CD4-positive, alpha-beta T cell treated with Interleukin-1 beta for 1 hour (primary cell): Measurements from ENCODE around the gene PLXNB1.
"Not testable (repeated sequence)": the region's sequence is repeated elsewhere in the genome, so short reads cannot be mapped to it uniquely, and the experiment has no call there.

ENCODE experiments used
- DNase-seq, 2 donors: peaks; one replicate each; pipeline ENCODE4 v3.0.0-alpha.2; 2020 to 2022

Gene PLXNB1

DNA sequence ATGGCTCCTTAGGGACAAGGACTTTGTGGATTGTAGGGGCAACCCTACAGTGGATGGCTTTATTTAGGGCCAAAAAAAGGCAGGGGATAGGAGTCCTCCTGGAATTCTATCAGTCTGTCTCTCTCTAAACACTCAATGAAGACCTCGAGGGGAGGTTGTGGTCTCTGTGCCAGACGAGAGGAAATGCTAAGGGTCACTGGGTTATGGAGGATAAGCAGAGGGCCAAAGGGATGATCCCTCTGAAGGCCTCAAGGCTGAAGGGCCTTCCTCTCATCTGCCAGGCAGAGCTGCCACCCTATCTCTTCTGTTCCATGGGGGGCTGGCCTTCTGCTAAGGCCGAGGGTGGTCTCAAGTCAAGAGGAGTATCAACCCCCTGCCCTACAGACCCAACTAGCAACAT lies 27.0 kb downstream of the PLXNB1 start:
- DNase-seq, result no peak

DNA sequence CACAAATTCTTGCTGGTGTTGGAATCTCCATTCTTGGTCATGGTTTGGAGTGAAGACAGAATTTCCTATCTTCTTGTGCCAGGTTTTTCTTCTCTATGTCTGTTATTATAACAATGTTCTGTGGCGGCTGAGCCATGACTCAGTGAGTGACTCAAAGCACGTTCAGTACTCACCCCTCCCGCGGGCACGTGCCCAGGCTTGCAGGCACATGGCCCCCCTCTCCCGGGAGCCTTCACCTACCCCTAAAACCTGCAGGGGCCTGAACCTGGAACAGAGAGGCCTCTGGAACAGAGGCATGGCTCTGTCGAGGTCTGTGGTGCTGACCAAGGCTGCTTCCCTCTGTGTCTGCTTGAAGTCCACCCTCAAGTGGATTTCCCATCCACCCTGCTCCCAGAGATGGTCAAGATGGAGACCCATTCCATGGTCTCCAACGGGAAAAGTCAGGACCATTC lies 27.6 kb downstream of the PLXNB1 start:
- no peak for DNase-seq

DNA sequence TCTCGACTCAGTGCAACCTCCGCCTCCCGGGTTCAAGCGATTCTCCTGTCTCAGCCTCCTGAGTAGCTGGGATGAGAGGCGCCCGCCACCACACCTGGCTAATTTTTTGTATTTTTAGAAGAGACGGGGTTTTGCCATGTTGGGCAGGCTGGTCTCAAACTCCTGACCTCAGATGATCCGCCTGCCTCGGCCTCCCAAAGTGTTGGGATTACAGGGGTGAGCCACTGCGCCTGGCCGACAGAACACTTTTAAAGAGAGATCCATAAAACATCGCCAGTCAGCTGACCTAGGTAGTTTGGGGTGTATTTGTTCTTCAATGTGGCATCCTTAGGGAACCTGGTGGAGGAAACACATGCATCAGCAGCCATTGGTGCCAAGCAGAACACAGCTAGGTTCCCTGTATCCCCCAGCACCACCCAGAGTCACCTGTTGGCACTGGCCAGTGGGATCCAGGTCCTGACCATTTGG lies 28.4 kb downstream of the PLXNB1 start:
- DNase-seq, result not testable (repeated sequence)

DNA sequence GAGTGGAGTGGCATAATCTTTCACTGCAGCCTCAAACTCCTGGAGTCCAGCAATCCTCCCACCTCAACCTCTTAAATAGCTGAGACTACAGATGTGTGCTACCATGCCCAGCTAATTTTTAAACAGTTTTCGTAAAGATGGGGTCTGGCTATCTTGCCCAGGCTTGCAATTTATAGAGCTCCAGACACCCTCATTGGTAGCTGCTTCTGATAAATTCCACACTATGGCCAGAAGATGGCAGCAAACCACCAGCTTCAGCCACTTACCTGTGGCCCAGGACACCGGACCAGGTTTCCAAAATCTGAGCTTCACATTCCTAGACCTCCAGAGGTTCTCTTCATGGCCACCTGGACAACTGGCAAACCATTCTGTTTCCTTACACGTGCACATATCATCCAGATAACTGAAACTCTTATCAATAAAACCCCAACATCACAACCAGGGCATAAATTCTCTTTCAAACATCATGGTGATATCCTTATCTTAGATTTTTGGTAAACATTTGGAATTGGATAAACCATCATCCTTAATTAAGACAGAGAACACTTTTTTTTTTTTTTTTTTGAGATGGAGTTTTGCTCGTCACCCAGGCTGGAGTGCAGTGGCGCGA lies 29.0 kb downstream of the PLXNB1 start:
- peak; percentile 76 to 83 for DNase-seq

DNA sequence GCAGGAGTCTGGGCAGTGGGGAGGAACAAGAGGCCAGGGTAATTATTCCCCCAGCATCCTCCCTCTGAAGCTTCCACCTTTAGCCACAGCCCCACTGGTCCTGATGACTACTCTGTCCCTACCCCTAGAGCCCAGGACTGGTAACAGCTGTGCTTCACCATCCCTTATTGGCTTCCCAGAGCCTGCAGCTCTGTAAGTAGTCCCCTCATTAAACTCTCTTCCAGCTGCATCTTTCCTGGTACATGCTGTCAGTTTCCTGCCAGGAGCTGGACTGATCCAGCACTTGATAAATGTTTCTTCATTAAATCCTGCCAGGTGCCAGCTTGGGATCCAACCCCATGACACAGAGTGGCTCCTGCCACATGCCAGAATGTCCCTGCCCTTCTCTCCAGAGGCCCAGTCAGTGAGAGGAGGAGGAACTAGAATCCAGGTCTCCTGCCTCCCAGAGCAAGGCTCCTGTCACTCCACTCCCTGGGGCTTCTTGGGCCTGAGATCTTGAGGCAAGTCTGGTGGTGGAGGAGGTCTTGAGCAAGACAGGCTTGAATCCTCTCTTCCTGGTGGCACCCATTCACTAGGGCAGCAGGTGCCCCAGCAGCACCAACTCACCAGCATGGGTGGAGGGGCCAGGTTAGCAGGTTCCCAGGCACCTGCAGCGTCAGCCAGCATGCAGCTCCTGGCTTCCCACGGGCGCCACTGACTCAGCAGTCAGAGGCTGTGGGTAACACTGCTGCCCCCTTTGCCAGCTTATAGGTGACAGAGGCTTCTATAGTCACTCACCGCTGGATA lies 30.3 kb downstream of the PLXNB1 start:
- DNase-seq, result no peak

DNA sequence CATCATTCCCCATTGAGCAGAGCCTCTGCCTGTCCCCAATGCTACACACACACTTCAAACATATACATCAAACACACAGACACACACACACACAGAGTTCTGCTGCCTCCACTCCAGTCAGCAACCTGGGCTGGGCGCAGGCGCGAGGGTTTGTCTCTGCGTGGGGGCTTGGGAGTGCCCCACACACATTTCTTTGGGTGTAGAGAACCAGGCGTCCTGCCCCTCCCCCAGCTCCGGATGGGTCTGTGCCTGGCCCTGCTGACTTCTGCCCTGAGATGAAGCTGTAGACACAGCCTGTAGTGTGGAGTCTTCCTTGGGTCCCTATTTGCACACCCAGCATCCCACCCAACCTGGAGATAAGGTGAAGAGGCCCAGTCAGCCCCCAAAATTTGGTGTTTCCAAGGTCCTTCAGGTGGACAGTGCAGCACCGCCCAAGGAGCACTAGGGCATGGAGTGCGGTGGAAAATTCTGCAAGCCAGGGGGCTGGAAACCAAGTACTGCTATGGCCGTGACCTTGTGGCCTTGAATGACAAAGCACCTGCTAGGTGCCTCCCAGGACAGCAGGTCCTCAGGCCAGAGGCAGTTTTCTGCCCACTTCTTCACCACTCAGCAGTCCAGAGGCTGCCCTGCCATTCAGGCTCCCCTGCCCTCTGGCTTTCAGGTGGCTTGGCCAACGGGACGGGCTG lies 31.0 kb downstream of the PLXNB1 start:
- DNase-seq, result no peak

DNA sequence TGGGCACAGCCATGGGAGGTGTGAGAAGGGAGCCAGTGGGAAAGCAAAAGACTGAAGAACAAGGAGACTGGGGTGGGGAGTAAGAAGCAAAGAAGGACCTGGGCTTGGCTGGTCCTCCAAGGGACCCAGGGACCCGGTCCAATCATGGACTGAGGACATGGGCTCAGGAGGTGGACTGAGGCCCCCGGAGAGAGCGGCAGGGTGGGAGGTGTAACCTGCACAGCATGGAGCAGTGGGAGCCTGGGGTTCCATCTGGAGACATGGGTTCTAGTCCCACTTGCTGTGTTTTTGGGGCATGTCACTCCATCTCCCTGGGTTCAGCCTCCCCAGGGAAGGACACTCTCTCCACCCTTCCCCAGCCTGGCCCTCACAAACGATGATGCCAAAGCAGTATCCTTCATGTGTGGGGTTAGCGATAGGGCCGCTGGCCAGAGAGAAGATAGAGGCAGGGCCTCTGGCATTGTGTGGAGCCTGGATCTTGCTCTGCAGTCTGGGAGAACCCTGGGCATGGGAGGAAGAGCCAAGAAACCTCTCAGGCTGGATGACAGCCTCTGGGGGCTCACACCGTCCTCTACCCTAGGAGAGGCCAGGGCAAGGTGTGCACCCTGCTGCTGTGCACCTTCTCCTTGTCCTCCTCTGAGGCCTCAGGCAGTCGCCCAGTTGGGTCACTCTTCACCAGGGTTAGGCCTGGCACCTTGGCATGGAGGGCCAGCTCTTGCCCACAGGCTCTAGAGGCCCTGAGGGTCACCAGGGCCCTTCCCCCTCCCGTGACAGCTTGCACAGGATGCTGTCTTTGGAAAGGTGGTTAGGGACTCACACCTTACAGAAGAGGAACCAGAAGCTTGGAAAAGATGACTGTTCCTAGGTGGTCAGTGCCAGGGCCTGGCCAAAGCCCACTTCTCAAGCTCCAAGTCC lies 31.9 kb downstream of the PLXNB1 start:
- no peak for DNase-seq

DNA sequence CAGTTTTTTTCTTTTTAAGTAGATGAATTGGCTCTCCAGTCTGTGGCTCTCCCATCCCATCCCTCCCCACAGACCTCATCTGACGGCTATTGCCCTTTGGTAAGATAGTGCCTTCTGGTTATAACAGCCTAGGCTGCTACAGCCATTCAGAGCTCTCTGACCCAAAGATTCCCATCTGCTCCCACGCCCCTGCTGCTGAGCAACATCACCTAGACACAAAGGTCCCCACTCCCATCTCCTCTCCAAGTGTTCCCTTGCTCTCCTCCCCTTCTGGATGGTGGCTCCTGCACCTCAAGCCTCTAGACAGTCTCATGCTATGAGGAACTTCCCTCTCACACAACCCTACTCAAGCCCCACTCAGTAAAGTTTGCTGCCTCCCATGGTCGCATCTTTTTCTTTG lies 34.2 kb downstream of the PLXNB1 start:
- no peak for DNase-seq

DNA sequence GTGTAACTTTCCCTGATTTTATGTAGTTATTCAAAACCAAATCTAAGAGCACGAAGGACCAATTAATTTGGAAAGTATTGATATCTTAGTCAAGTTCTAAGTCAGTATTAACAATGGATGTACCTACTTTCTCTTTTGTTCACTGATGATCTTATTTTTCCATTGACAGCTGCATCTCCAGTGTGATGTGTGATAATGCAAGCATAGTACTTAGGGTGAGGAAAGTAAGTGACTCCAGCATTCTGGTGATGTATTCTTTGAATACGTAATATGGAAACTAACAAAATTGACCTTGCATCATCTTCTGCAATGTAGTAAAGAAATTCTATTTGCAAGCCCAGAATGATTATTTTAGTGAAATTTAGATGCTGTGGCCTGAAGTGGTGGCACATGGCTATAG lies 35.5 kb downstream of the PLXNB1 start:
- DNase-seq, result no peak

DNA sequence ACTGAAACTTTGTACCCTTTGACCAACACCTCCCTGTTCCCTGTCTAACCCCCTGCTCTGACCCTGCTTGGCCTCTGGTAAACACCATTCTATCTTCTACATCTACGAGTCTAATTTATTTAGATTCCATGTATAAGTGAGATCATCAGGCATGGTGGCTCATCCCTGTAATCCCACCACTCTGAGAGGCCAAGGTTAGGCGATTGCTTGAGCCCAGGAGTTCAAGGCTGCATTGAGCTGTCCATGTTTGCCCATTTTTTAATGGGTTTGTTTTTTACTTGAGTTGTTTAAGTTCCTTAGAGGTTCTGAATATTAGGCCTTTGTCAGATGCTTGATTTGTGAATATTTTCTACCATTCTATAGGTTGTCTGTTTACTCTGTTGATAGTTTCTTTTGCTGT lies 40.9 kb downstream of the PLXNB1 start:
- no peak for DNase-seq

DNA sequence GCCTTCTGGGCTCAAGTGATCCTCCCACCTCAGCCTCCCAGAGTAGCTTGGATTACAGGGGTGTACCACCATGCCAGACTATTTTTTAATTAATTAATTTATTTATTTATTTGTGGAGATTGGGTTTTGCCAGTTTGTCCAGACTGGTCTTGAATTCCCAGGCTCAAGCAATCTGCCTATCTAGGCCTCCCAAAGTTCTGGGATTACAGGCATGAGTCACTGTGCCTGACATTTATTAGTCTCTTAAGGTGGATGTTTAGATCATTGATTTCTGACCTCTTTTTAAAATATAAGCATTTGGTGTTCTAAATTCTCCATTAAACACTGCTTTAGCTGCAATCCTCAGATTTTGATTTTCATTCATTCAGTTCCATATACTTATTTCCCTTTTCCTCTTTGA lies 42.3 kb downstream of the PLXNB1 start:
- no peak for DNase-seq

DNA sequence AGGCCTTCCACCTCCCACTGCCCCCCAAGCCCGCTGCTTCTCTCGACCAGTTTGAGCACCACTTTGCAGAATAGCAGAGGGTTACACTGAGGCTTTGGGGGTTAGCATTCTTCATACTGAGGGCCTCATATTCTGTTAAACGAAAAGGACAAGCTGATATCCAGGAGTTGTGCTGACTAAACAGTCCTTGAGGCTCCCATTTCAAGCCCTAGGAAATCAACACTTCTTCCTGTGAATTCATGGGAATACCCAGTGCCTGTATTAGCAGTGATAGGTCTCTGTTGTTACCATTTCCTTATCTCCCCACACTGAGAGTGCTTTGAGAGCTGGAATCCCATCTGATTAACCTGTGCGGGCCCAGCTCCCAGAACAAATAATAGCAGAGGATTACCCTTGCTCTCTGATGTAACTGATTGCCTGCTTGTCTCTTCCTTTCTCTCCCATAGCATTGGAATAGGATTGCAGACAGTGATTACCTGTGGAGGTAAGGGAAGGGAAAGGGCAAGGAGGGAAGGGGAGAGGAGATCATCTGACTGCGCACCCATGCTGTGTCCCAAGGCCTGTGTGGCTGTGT lies 56.9 kb downstream of the PLXNB1 start:
- no peak for DNase-seq

DNA sequence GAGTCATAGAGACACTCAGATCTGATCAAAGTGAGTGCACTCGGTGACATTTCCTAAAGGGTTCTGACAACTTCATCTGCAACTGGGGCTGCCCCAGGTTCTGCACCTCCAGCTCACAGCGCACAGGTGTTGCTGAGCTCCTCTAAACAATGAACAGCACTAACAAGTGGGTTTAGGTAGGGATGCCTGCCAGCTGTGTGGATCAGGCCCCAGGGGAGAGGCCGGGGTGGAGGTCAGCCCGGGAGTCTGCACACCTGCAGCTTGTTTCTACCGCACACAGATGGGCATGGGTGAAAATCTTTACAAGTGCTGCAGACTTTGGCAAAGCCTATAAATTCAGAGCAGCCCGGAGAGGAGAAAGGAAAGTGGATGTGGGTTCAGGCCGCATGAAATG lies 57.5 kb downstream of the PLXNB1 start:
- no peak for DNase-seq

DNA sequence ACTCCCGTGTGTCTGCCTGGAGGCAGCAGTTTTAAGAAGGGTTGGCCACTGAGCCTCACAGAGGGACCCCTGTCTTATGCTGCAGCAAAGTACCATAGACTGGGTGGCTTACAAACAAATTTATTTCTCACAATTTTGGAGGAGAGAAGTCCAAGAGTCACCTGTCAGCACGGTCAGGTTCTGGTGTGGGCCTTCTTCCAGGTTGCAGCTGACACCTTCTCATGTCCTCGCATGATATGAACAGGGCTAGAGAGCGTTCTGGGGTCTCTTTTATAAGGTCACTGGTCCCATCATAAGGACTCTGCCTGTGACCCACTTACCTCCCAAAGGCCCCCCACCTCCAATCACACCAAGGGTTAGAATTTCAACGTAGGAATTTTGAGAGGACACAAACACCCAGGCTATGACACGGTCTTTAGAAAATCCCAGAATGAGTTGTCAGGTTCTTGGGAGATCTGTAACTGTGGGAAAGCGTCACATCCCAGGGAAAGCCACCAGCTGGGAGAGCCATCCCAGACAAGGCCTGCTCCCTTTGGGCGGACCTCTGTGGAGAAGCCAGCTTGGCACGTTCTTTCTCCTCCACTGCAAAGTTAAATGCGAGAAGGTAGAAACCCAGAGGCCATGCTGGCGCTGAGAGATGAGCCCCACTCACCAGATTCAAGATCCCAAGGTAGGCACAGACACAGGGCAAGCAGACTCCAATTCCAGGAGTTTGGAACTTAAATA lies 58.1 kb downstream of the PLXNB1 start, which contains the start of gene FBXW12:
TSS of gene FBXW12 (plus strand) at position 569 of the 726 bp plus-strand sequence. CDS start 549 bp downstream, outside the sequence.
- DNase-seq, result no peak

DNA sequence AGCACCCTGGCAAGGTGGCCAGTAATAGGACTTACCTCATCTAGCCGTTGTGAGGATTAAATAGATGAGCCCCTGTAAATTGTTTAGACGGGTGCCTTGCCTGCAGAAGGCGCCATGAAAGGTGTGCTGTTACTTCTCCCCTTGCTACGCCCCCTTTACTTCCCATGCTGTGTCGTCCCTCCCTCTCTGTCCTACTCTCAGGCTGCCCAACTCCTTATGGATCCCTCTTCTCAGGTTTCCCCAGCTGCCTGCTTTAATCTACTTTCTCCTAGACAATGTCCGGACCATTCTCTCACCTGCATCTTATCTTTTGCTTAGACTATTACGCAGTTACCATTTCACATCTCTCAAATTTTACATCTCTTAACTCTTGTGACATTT lies 59.6 kb downstream of the PLXNB1 start:
- DNase-seq, result no peak

DNA sequence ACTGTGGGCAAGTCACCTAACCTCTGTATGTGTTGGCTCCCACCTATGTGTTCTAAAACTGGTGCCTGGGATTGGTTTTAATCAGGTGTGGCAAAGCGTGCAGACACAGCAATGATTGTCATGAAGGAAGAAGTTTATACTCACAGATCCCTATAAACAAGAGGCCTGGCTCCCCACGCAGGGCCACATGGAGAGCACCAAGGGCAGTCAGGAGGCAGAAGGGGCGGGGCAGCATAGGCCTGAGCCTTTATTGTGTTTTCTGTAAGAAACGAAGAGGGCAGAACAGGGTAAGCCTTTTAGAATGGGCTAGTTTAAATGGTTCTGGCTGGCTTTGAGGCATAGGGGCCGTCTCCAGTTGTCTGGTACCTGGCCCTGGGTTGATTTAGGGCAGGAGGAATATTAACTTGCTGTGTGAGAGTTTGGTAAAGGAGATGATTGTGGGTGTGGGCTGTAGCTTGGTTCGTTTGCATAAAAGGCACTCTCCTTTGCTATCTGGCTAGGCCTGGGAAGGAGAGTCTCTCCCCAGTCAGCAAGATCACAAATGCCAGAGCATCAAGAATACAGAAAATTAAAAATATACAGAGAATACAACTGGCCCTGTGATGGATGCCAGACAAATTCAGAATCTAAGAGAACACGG lies 60.1 kb downstream of the PLXNB1 start:
- DNase-seq, result no peak

DNA sequence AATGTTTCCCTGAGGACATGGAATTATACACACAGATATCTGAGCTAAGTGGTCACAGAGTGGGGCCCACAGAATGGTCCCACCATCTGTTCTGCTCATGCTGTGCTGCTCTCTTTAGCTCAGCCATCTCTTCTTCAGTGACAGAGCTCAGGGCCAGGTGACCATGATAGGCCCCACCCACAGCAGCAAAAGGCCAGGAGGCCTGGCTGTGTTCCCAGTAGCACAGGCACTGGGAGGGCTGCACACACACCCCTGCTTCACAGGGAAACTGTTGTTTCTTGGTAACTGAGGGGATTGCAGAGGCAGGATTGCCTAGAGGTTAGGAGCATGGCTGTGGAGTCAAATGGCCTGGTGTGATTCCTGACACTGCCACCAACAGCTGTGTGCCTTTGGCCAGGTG lies 62.7 kb downstream of the PLXNB1 start:
- no peak for DNase-seq

DNA sequence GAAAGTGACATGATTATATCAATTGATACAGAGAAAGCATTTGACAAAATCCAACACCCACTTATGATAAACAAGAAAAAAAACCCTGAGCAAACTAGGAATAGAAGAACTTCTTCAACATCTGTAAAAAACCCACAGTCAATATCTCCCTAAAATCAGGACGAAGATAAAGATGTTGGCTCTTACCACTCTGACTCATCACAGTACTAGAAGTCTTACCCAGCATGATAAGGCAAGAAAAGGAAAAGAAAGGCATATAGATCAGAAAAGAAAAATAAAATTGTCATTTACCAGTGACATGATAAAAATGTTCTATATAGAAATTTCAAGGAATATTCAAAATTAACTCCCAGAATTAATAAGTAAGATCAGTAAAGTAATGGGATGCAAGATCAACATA lies 65.0 kb downstream of the PLXNB1 start:
- DNase-seq, result no peak

DNA sequence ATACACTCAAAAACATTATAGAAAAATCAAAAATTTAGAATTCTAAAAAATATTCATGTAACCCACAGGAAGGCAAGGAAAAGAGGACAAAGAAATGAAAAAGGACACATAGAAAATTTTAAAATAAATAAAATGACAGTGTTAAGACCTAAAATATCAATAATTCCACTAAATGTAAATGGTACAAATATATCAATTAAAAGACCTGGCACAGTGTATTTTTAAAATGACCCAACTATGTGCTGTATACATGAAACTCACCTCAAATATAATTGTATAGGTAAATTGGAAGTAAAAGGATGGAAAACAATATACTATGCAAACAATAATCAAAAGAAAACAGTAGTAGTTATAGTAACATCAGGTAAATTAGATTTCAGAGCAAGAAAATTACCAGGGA lies 68.0 kb downstream of the PLXNB1 start:
- no peak for DNase-seq

DNA sequence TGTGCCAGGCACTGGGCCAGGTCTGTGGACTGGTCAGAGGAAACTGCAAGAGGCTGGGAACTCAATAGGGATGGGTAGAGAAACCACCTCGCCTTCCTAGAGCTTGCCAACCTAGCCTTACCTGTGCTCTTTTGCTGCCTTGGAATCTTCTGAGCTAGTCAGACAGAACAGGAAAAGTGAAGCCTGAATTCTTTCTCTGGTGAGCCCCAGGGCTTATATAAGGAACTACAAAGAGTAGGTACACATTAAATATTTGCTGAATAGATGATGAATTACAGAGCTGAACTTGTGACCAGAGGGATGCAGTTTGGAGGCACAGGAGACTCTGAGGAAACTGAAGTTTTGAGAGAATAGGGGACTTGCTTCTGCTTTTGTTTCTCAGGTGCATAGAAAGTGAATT lies 73.5 kb downstream of the PLXNB1 start:
- no peak for DNase-seq

DNA sequence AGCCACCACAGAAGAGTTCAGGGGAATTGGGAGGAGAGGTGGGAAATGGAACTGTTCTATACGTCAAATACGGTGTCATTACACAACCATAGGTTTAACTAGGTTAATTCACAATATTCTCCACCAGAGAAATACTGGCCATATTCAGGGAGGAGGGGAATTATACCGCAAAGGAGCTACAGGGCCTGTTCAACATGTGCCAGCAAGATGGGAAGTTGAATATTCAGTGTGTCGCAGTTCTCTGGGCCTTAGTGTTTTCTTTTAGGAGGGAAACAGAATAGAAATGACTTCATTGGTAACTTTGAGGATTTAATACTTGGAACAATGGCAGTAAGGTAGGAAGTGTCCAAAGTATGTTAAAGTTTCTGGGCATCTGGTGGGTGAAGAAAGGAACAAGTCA lies 75.9 kb downstream of the PLXNB1 start:
- no peak for DNase-seq
